Suprapubic skin (tissue), 3 donors: Measurements from ENCODE around the gene LRRC63.

Source experiments
- POLR2A ChIP-seq, 2 donors: fragments of 450-650 bp; IDR thresholded peaks; one replicate each; pipeline ENCODE4 v1.6.1; 2017; ENCODE audit warnings: antibody characterized with exemption in 2 of 2, mild to moderate bottlenecking in 2 of 2, moderate library complexity in 2 of 2
- TF ChIP-seq, protein P1 (sequence below), 2 donors: fragments of 200-600 bp in 1 of 2; fragments of 450-650 bp in 1 of 2; sonication (generic) in 1 of 2; IDR thresholded peaks; one replicate each; pipeline ENCODE4 v1.5.1; 2016 to 2019; ENCODE audit warnings: antibody characterized with exemption in 2 of 2, mild to moderate bottlenecking in 1 of 2, moderate library complexity in 1 of 2

DNA sequence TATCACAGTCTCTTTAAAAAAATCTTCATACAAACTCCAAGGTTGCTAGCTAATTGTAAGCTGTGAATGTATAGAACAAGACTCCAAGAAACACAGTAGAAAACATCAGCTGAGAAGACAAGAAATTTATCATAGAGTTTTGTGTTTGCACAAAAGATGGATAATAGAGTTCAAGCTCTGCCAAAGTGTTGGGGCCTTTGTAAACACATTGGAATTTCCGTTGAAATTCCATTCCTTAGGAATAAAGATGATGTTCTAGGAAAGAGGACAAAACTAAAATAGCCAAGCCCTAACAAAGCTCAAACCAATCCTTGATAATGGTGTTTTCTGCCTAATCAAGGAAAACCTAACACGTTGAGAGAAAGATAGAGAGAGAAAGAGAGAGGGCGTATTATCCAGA lies 20.6 kb downstream of the LRRC63 start:
- TF ChIP-seq, protein P1, sequence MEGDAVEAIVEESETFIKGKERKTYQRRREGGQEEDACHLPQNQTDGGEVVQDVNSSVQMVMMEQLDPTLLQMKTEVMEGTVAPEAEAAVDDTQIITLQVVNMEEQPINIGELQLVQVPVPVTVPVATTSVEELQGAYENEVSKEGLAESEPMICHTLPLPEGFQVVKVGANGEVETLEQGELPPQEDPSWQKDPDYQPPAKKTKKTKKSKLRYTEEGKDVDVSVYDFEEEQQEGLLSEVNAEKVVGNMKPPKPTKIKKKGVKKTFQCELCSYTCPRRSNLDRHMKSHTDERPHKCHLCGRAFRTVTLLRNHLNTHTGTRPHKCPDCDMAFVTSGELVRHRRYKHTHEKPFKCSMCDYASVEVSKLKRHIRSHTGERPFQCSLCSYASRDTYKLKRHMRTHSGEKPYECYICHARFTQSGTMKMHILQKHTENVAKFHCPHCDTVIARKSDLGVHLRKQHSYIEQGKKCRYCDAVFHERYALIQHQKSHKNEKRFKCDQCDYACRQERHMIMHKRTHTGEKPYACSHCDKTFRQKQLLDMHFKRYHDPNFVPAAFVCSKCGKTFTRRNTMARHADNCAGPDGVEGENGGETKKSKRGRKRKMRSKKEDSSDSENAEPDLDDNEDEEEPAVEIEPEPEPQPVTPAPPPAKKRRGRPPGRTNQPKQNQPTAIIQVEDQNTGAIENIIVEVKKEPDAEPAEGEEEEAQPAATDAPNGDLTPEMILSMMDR (IDR thresholded peaks at IDR 0.05) = no peak
- TF ChIP-seq POLR2A (IDR thresholded peaks at IDR 0.05) = no peak
